WTC11 (cell line): ENCODE measurements around the gene TIAM2. TPM values are rescaled to one million over a fixed set of nuclear protein-coding genes. Genes with fewer than 3 reads are reported as not detected.

ENCODE experiments used
- ATAC-seq: fragments of 200-7000 bp; cut with Tn5 transposase; 2 replicates; pipeline ENCODE4 v1.10.0; 2021; ENCODE audit warnings: mild to moderate bottlenecking, moderate library complexity
- CTCF ChIA-PET: fragments of 300-600 bp; sonication (Branson Sonifier 250); formaldehyde crosslinking; loops from one replicate; lab custom pipeline; 2021; ENCODE audit warnings: antibody characterized with exemption; lab: Charles Lee
- POLR2A ChIA-PET: fragments of 350-600 bp; sonication (Branson Sonifier 250); formaldehyde crosslinking; loops from one replicate; lab custom pipeline; 2021; ENCODE audit warnings: antibody characterized with exemption; lab: Charles Lee
- DNase-seq: peaks from one replicate; pipeline ENCODE4 v3.0.0; 2021; ENCODE audit warnings: low spot score
- H3K27ac Mint-ChIP-seq: 2 replicates; pipeline ENCODE4 v1.8.0; 2021; ENCODE audit warnings: mixed read lengths
- H3K27me3 Mint-ChIP-seq: 2 replicates; pipeline ENCODE4 v1.8.0; 2021; ENCODE audit warnings: low read depth, mild to moderate bottlenecking, moderate library complexity, mixed read lengths
- H3K36me3 Mint-ChIP-seq: 2 replicates; pipeline ENCODE4 v1.8.0; 2021; ENCODE audit warnings: mixed read lengths
- H3K4me1 Mint-ChIP-seq: 2 replicates; pipeline ENCODE4 v1.8.0; 2022; ENCODE audit warnings: mixed read lengths
- H3K4me3 Mint-ChIP-seq: 2 replicates; pipeline ENCODE4 v1.8.0; 2021; ENCODE audit warnings: mild to moderate bottlenecking, moderate library complexity, mixed read lengths
- H3K9me3 Mint-ChIP-seq: 2 replicates; pipeline ENCODE4 v1.8.0; 2021; ENCODE audit warnings: mixed read lengths
- CBFB ChIP-seq: sonication (generic); formaldehyde crosslinking; IDR thresholded peaks from 2 replicates; pipeline ENCODE4 v1.8.1; 2022; ENCODE audit warnings: mild to moderate bottlenecking, low read depth, missing genetic modification reagents
- CREM ChIP-seq: sonication (generic); formaldehyde crosslinking; IDR thresholded peaks from 2 replicates; pipeline ENCODE4 v1.8.1; 2022; ENCODE audit warnings: mild to moderate bottlenecking, missing genetic modification reagents, moderate library complexity
- ELF4 ChIP-seq: sonication (generic); formaldehyde crosslinking; IDR thresholded peaks from 2 replicates; pipeline ENCODE4 v1.8.1; 2022; ENCODE audit warnings: low read depth, mild to moderate bottlenecking, moderate library complexity, missing genetic modification reagents
- EMX1 ChIP-seq: fragments of 250-450 bp; sonication (Bioruptor Pico); IDR thresholded peaks from 2 replicates; pipeline ENCODE4 v1.8.0; 2021; ENCODE audit warnings: mild to moderate bottlenecking
- FOXK1 ChIP-seq: sonication (generic); formaldehyde crosslinking; IDR thresholded peaks from 2 replicates; pipeline ENCODE4 v1.8.0; 2022; ENCODE audit warnings: mild to moderate bottlenecking, moderate library complexity, missing genetic modification reagents
- FOXP1 ChIP-seq: sonication (generic); formaldehyde crosslinking; IDR thresholded peaks from 2 replicates; pipeline ENCODE4 v1.8.0; 2022; ENCODE audit warnings: missing genetic modification reagents, mild to moderate bottlenecking, moderate library complexity, borderline replicate concordance
- IRF2 ChIP-seq: sonication (generic); formaldehyde crosslinking; IDR thresholded peaks from 2 replicates; pipeline ENCODE4 v1.8.0; 2022; ENCODE audit warnings: low read depth, missing genetic modification reagents, borderline replicate concordance
- NFE2L1 ChIP-seq: sonication (generic); formaldehyde crosslinking; IDR thresholded peaks from 2 replicates; pipeline ENCODE4 v1.8.1; 2023; ENCODE audit warnings: missing genetic modification reagents
- NFYB ChIP-seq: sonication (generic); formaldehyde crosslinking; conservative IDR thresholded peaks from 2 replicates; pipeline ENCODE4 v1.8.0; 2022; ENCODE audit warnings: low read depth, missing genetic modification reagents
- NR3C1 ChIP-seq: sonication (generic); formaldehyde crosslinking; conservative IDR thresholded peaks from 2 replicates; pipeline ENCODE4 v1.8.1; 2023; ENCODE audit warnings: low read depth, mild to moderate bottlenecking, missing genetic modification reagents
- SMAD4 ChIP-seq: sonication (generic); formaldehyde crosslinking; IDR thresholded peaks from 2 replicates; pipeline ENCODE4 v1.8.0; 2022; ENCODE audit warnings: mild to moderate bottlenecking, missing genetic modification reagents
- SOX15 ChIP-seq: fragments of 250-450 bp; sonication (Bioruptor Pico); IDR thresholded peaks from 2 replicates; pipeline ENCODE4 v1.9.0; 2021; ENCODE audit warnings: mild to moderate bottlenecking
- SP1 ChIP-seq: sonication (generic); formaldehyde crosslinking; conservative IDR thresholded peaks from 2 replicates; pipeline ENCODE4 v1.8.1; 2022; ENCODE audit warnings: missing genetic modification reagents
- TEAD1 ChIP-seq: sonication (generic); formaldehyde crosslinking; IDR thresholded peaks from 2 replicates; pipeline ENCODE4 v1.8.0; 2022; ENCODE audit warnings: mild to moderate bottlenecking, missing genetic modification reagents
- TEAD4 ChIP-seq: sonication (generic); formaldehyde crosslinking; IDR thresholded peaks from 2 replicates; pipeline ENCODE4 v1.8.0; 2022; ENCODE audit warnings: mild to moderate bottlenecking, missing genetic modification reagents
- TP53 ChIP-seq: sonication (generic); formaldehyde crosslinking; IDR thresholded peaks from 2 replicates; pipeline ENCODE4 v1.8.1; 2023; ENCODE audit warnings: mild to moderate bottlenecking, missing genetic modification reagents
- ZBTB21 ChIP-seq: sonication (generic); formaldehyde crosslinking; IDR thresholded peaks from 2 replicates; pipeline ENCODE4 v1.8.1; 2023; ENCODE audit warnings: mild to moderate bottlenecking, missing genetic modification reagents, borderline replicate concordance
- ZNF121 ChIP-seq: sonication (generic); formaldehyde crosslinking; IDR thresholded peaks from 2 replicates; pipeline ENCODE4 v1.8.0; 2023; ENCODE audit warnings: missing genetic modification reagents
- ZNF263 ChIP-seq: sonication (generic); formaldehyde crosslinking; IDR thresholded peaks from 2 replicates; pipeline ENCODE4 v1.8.1; 2022; ENCODE audit warnings: low read depth, mild to moderate bottlenecking, moderate library complexity, missing genetic modification reagents
- ZNF317 ChIP-seq: sonication (generic); formaldehyde crosslinking; IDR thresholded peaks from 2 replicates; pipeline ENCODE4 v1.8.1; 2023; ENCODE audit warnings: low read depth, mild to moderate bottlenecking, moderate library complexity, missing genetic modification reagents, borderline replicate concordance
- total RNA-seq: library from RNA; stranded (reverse); gene quantifications from 3 replicates; pipeline ENCODE4 v1.2.3, GENCODE V29; 2021
- TF ChIP-seq, protein P1 (sequence below): sonication (generic); formaldehyde crosslinking; IDR thresholded peaks from 2 replicates; pipeline ENCODE4 v1.8.1; 2022; ENCODE audit warnings: low read depth, missing genetic modification reagents, borderline replicate concordance
- TF ChIP-seq, protein P2 (sequence below): fragments of 250-450 bp; sonication (Bioruptor Pico); IDR thresholded peaks from 2 replicates; pipeline ENCODE4 v1.9.0; 2021; ENCODE audit warnings: moderate library complexity, mild to moderate bottlenecking, inconsistent platforms, borderline replicate concordance
- TF ChIP-seq, protein P3 (sequence below): sonication (generic); formaldehyde crosslinking; IDR thresholded peaks from 2 replicates; pipeline ENCODE4 v1.8.0; 2022; ENCODE audit warnings: mild to moderate bottlenecking, missing genetic modification reagents
- TF ChIP-seq, protein P4 (sequence below): sonication (generic); formaldehyde crosslinking; conservative IDR thresholded peaks from 2 replicates; pipeline ENCODE4 v1.8.1; 2022; ENCODE audit warnings: mild to moderate bottlenecking, missing genetic modification reagents
- TF ChIP-seq, protein P5 (sequence below): sonication (generic); formaldehyde crosslinking; IDR thresholded peaks from 2 replicates; pipeline ENCODE4 v1.8.0; 2022; ENCODE audit warnings: mild to moderate bottlenecking, missing genetic modification reagents

TIAM2 gene
- total RNA-seq, 1 experiment from 2014 or later: 15.1 TPM

DNA sequence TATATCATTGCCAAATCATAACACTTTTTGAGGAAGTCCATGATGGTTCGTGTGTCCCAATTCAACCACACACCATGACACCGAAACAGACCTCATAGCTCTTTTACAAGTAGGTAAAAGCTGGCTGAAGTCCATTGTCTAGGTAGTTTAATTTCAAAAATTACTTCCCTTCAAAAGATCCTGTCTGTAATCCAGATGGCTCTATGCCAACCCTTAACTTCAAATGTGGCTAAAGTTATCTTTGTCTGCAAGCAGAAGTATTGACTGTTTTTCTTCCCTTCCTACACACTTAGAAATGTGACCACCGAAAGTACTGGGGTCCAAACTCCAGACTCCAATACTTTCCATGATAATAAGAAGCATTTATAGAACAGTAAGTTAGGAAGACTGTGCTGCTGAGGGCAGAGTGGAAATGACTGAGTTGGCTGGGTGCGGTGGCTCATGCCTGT, 8.3 kb upstream of the TIAM2 start:
- Mint-ChIP-seq H3K9me3 (no peaks in the 10 kb centered on the region), H3K27me3 (no peaks in the 10 kb centered on the region), H3K4me3 (no peak overlapping the region), H3K36me3 (no peaks in the 10 kb centered on the region), H3K4me1 (peaks cover 10% of the 10 kb centered on the region), H3K27ac (no peak overlapping the region)
- TF ChIP-seq IRF2 (CRISPR knock-in tag) (no peak), ZNF317 (no peak), CREM (no peak), SOX15 (CRISPR knock-in tag) (no peak), NFYB (no peak), NFE2L1 (CRISPR knock-in tag) (no peak), TP53 (CRISPR knock-in tag) (no peak), EMX1 (CRISPR knock-in tag) (no peak), ZNF121 (no peak)
- ATAC-seq (no peak), DNase-seq (no peak)
- ChIA-PET CTCF (no interaction called here), POLR2A (no interaction called here)

DNA sequence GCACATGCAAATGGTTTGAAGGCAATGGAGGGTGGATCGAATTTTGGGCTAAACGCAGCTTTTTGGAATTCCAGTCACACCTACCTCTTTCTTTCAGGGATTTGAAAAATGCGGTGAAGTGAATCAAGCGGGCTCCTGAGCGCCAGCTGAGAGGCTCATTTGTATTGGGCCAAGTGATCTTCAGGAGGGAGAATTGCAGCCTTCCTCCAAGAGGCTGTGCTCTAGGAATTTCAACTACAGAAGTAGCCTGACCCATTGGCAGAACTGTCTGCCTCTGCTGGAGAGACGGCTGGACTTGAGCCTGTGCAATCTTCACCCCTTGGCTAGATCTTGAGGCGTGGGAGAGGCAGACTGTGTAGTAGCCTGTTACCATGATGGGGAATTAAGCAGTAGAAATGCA, 5.7 kb upstream of the TIAM2 start:
- H3K27me3 Mint-ChIP-seq: peaks cover 7% of the 10 kb centered on the region
- DNase-seq: no peak
- no peaks in the 10 kb centered on the region for H3K36me3 Mint-ChIP-seq
- ChIA-PET CTCF (interaction anchor here (0.8 kb wide), 1 partner anchor 163 kb away, joined by 3 read pairs; no protein-coding TSS in a partner anchor), POLR2A (no interaction called here)
- H3K4me1 Mint-ChIP-seq: peaks cover 18% of the 10 kb centered on the region
- peak; percentile 82 for ATAC-seq
- no peaks in the 10 kb centered on the region for H3K9me3 Mint-ChIP-seq
- no peak overlapping the region; the same call in 1 of the 2 replicates for H3K27ac Mint-ChIP-seq
- no peak overlapping the region for H3K4me3 Mint-ChIP-seq
- TF ChIP-seq, protein P1, sequence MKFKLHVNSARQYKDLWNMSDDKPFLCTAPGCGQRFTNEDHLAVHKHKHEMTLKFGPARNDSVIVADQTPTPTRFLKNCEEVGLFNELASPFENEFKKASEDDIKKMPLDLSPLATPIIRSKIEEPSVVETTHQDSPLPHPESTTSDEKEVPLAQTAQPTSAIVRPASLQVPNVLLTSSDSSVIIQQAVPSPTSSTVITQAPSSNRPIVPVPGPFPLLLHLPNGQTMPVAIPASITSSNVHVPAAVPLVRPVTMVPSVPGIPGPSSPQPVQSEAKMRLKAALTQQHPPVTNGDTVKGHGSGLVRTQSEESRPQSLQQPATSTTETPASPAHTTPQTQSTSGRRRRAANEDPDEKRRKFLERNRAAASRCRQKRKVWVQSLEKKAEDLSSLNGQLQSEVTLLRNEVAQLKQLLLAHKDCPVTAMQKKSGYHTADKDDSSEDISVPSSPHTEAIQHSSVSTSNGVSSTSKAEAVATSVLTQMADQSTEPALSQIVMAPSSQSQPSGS (CRISPR knock-in tag): no peak
- TF ChIP-seq SP1: no peak
- TF ChIP-seq, protein P2, sequence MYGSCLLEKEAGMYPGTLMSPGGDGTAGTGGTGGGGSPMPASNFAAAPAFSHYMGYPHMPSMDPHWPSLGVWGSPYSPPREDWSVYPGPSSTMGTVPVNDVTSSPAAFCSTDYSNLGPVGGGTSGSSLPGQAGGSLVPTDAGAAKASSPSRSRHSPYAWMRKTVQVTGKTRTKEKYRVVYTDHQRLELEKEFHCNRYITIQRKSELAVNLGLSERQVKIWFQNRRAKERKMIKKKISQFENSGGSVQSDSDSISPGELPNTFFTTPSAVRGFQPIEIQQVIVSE (CRISPR knock-in tag): no peak
- TF ChIP-seq ZNF317: no peak
- TF ChIP-seq ZBTB21: no peak
- TF ChIP-seq TEAD1: no peak
- TF ChIP-seq, protein P3, sequence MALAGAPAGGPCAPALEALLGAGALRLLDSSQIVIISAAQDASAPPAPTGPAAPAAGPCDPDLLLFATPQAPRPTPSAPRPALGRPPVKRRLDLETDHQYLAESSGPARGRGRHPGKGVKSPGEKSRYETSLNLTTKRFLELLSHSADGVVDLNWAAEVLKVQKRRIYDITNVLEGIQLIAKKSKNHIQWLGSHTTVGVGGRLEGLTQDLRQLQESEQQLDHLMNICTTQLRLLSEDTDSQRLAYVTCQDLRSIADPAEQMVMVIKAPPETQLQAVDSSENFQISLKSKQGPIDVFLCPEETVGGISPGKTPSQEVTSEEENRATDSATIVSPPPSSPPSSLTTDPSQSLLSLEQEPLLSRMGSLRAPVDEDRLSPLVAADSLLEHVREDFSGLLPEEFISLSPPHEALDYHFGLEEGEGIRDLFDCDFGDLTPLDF: no peak
- no peak for TF ChIP-seq ZNF263
- TF ChIP-seq, protein P4, sequence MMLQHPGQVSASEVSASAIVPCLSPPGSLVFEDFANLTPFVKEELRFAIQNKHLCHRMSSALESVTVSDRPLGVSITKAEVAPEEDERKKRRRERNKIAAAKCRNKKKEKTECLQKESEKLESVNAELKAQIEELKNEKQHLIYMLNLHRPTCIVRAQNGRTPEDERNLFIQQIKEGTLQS: no peak
- no peak for TF ChIP-seq TEAD4 (CRISPR knock-in tag)
- TF ChIP-seq ELF4 (CRISPR knock-in tag): no peak
- no peak for TF ChIP-seq SMAD4 (CRISPR knock-in tag)
- TF ChIP-seq NR3C1 (CRISPR knock-in tag): no peak
- no peak for TF ChIP-seq FOXK1 (CRISPR knock-in tag)
- no peak for TF ChIP-seq CBFB (CRISPR knock-in tag)
- no peak for TF ChIP-seq FOXP1 (CRISPR knock-in tag)
- TF ChIP-seq, protein P5, sequence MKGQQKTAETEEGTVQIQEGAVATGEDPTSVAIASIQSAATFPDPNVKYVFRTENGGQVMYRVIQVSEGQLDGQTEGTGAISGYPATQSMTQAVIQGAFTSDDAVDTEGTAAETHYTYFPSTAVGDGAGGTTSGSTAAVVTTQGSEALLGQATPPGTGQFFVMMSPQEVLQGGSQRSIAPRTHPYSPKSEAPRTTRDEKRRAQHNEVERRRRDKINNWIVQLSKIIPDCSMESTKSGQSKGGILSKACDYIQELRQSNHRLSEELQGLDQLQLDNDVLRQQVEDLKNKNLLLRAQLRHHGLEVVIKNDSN (CRISPR knock-in tag): no peak
- TF ChIP-seq, all 79 proteins: peak for 0
